ENCODE results near the gene CAPN15. TPM values are rescaled to one million over a fixed set of nuclear protein-coding genes. Genes with fewer than 3 reads are reported as not detected.

CAPN15 gene
- polyA plus RNA-seq, 10 donors, result 14.3 to 30.0 (median 24.0) TPM

GRCh38 chr16:559411-560203, 32.1 kb downstream of the CAPN15 start:
- DNase-seq, result no peak

GRCh38 chr16:560204-560700, 32.7 kb downstream of the CAPN15 start, which contains the start of gene PRR35:
TSS of gene PRR35 (plus strand) at chr16:560394. CDS start at chr16:563295, 2,901 bp downstream.
- no peak for DNase-seq

GRCh38 chr16:560701-561412, 33.3 kb downstream of the CAPN15 start:
- no peak for DNase-seq

- no peak for DNase-seq
Measured at GRCh38 chr16:561413-561794, 33.9 kb downstream of the CAPN15 start.

GRCh38 chr16:561957-562938, 34.7 kb downstream of the CAPN15 start:
- no peak for DNase-seq

GRCh38 chr16:563072-563644, 35.6 kb downstream of the CAPN15 start:
- DNase-seq, result no peak

- no peak for DNase-seq
Measured at GRCh38 chr16:564690-565418, 37.3 kb downstream of the CAPN15 start.

GRCh38 chr16:565419-566330, 38.2 kb downstream of the CAPN15 start:
- DNase-seq, result no peak

GRCh38 chr16:566475-567372, 39.2 kb downstream of the CAPN15 start, which contains the start of gene NHLRC4:
TSS of gene NHLRC4 (plus strand) at chr16:567005. CDS start at chr16:568048, 1,043 bp downstream.
- peak; percentile 54 to 91 (median 75) for DNase-seq

GRCh38 chr16:567373-568256, 40.1 kb downstream of the CAPN15 start:
- no peak for DNase-seq

- DNase-seq, result no peak
Measured at GRCh38 chr16:568401-569258, 41.1 kb downstream of the CAPN15 start.

- DNase-seq, result peak; percentile 38 to 92 (median 67)
Measured at GRCh38 chr16:569445-570254, 42.1 kb downstream of the CAPN15 start, which contains the start of gene PIGQ. TSS of gene PIGQ (plus strand) at chr16:569968. CDS start at chr16:574075, 4,107 bp downstream.

- no peak for DNase-seq
Measured at GRCh38 chr16:572865-573650, 45.5 kb downstream of the CAPN15 start.
